Fibroblast of pulmonary artery (primary cell): ENCODE results near the gene COL6A1.

ENCODE experiments used
- DNase-seq: peaks from one replicate; pipeline ENCODE4 v3.0.0-alpha.2; 2010; ENCODE audit warnings: low read depth
- H3K4me3 ChIP-seq: replicated peaks from 2 replicates; pipeline ENCODE4 v1.5.1; 2011; ENCODE audit warnings: low read depth, mild to moderate bottlenecking, control low read depth, low read length, moderate library complexity
- CTCF ChIP-seq: IDR thresholded peaks from 2 replicates; pipeline ENCODE4 v1.5.1; 2011; ENCODE audit warnings: mild to moderate bottlenecking, control low read depth, low read length, inconsistent platforms; ENCODE audit errors: missing control alignments

COL6A1 gene

GRCh38 chr21:45938453-45938755 is 43.2 kb upstream of the COL6A1 start:
- no peak for DNase-seq
- no peak overlapping the region for H3K4me3 ChIP-seq
- no peak for TF ChIP-seq CTCF

GRCh38 chr21:45938811-45939520 is 42.6 kb upstream of the COL6A1 start:
- no peak for DNase-seq
- H3K4me3 ChIP-seq, result no peak overlapping the region
- TF ChIP-seq CTCF, result no peak

DNA sequence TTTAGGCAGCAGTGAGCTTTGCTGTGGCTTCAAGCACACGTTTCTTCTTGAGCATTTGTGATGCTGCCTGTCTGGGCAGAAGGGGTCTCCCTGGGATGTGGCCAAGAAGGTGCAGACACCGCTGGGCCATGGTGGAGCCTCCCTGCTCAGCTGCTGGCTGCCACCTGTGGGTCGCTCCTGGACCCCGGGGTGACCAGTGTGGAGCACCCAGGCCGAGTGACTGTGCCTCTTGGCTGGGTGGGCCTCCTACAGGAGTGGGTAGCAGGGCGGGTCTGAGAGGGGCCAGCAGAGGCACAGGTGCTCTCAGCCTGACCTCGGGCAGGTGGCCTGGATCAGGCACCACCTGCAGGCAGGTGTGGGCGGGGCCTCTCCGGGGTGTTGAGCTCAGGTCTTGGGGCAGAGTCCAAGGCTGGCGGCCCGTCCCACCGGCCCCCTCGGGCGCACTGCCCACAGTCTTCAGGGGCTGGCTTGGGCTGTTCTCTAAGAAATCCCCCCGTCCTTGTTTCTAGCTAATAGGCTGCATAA is 42.0 kb upstream of the COL6A1 start:
- H3K4me3 ChIP-seq, result no peak overlapping the region
- DNase-seq, result no peak
- no peak for TF ChIP-seq CTCF

- DNase-seq, result no peak
- no peak overlapping the region for H3K4me3 ChIP-seq
- no peak for TF ChIP-seq CTCF
These were observed 41.5 kb upstream of the COL6A1 start for GRCh38 chr21:45940091-45940490.

DNA sequence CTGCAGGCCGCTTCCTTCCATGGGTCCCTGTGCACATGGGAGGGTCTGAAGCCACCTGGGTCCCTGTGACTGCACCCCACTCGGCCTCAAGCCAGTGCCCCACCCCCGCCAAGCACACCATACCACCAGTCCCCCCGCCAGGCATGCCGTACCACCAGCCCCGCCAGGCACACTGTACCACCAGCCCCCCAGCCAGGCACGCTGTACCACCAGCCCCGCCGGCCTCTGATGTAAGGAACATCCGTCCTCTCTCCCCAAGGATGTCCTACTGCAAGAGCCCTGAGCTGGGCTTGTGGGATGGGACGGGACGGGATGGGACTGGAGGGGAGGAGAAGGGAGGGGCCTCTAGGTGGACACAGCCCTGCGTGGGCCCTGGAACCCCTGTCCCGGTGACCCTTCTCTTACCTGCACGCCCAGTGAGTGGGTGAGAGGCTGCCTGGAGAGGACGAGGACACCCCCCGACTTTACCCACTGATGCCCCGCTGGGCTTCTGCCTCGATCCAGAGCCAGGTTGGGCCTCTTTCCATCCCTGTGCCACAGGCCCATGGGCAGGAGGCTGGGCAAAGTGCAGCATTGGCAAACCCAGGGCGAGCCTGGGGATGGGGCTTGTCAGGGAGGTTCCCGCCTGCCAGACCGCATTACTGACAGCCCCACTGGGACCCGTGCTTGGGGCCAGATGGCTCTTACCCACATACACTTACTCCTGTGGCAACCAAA is 40.8 kb upstream of the COL6A1 start:
- TF ChIP-seq CTCF, result no peak
- no peak for DNase-seq
- no peak overlapping the region for H3K4me3 ChIP-seq

DNA sequence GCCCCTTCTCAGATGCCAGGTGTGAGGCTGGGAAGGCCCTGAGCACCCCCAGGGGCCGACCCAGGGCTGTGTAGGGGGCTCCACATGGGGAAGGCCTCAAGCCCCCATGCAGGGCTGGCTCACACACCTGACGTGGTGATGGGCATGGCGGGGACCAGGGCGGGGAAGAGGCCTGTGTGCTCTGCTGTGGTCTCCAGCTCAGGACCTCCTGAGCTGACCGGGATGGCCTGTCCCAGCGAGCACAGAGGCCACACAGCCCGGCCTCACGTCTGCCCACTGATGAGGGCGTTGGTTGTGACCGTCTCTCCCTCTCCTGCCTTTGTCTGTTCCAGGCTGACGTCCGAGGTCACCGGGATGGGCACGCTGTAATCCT is 40.2 kb upstream of the COL6A1 start:
- TF ChIP-seq CTCF, result no peak
- H3K4me3 ChIP-seq, result no peak overlapping the region
- no peak for DNase-seq
